Keratinocyte (primary cell): ENCODE data around the gene MOCS2.

Experiments used
- CTCF ChIP-seq, 3 experiments: IDR thresholded peaks in 1 of 3; conservative IDR thresholded peaks in 1 of 3; optimal IDR thresholded peaks in 1 of 3; 2 replicates in 2 of 3; 3 replicates in 1 of 3; pipeline versions ENCODE3 to v1.5.1; 2011; ENCODE audit warnings: low read length in 3 of 3, mild to moderate bottlenecking in 3 of 3, moderate library complexity in 2 of 3, control low read depth in 1 of 3, inconsistent platforms in 1 of 3; ENCODE audit not compliant: insufficient read depth in 2 of 3; ENCODE audit errors: extremely low read depth in 1 of 3
- EZH2 ChIP-seq: IDR thresholded peaks from one replicate; pipeline ENCODE4 v1.6.1; 2012; ENCODE audit warnings: inconsistent platforms, mild to moderate bottlenecking, low read length, moderate library complexity

DNA sequence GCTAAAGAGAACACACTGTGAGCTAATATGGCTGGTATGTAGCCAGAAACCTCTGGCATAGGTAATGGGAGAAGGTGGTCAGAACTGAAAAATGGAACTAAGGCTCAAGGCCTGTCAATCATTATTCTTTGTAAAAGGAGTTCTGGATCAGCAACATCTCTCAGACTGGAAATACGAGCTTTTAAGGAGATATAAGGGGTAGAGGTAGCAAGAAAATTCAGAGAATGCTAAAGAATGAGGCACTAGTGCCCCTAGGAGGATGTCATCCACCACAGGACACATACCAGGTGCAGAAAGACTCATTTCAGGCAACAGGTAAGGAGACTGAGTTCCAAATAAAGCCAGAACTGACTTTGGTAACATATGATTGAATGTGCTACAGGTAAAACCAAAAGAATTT, 18.9 kb upstream of the MOCS2 start:
- no peak for TF ChIP-seq CTCF (optimal IDR thresholded peaks at IDR 0.05 in 1 of 3, IDR thresholded peaks at IDR 0.05 in 1 of 3, conservative IDR thresholded peaks at IDR 0.05 in 1 of 3; ENCODE audit: extremely low read depth in 1 of 3, insufficient read depth in 2 of 3, low read length in 3 of 3)
- TF ChIP-seq EZH2: no peak
